Neutrophil (primary cell): ENCODE results near the gene ASCC2.

Experiments
- H3K27ac ChIP-seq: fragments of 200-600 bp; sonication (generic); 2 replicates; pipeline ENCODE4 v1.5.1; 2016; ENCODE audit warnings: mild to moderate bottlenecking, moderate library complexity
- H3K27me3 ChIP-seq: fragments of 200-600 bp; sonication (generic); 2 replicates; pipeline ENCODE4 v1.6.0; 2016; ENCODE audit warnings: mild to moderate bottlenecking
- H3K36me3 ChIP-seq: fragments of 200-600 bp; sonication (generic); 2 replicates; pipeline ENCODE4 v1.5.1; 2017
- H3K4me1 ChIP-seq, 2 experiments: fragments of 200-600 bp in 1 of 2; sonication (generic) in 1 of 2; 1 replicate in 1 of 2; 2 replicates in 1 of 2; pipeline versions ENCODE4 v1.5.1 to v1.6.1; 2013 to 2016; ENCODE audit warnings: low read depth in 1 of 2, low read length in 1 of 2, mild to moderate bottlenecking in 1 of 2, moderate library complexity in 1 of 2; ENCODE audit not compliant: control insufficient read depth in 1 of 2, insufficient read depth in 1 of 2
- H3K4me3 ChIP-seq, 2 experiments: fragments of 200-600 bp in 1 of 2; sonication (generic) in 1 of 2; 1 replicate in 1 of 2; 2 replicates in 1 of 2; pipeline ENCODE4 v1.5.1; 2013 to 2016; ENCODE audit warnings: low read depth in 1 of 2, low read length in 1 of 2, mild to moderate bottlenecking in 1 of 2, moderate library complexity in 1 of 2
- H3K9me3 ChIP-seq: fragments of 200-600 bp; sonication (generic); 2 replicates; pipeline ENCODE4 v1.5.1; 2016
- TF ChIP-seq, protein P1 (sequence below): fragments of 200-600 bp; sonication (generic); IDR thresholded peaks from 2 replicates; pipeline ENCODE4 v1.5.1; 2016; ENCODE audit warnings: antibody characterized with exemption

Gene ASCC2

GRCh38 chr22:29780220-29780619 is 57.9 kb downstream of the ASCC2 start:
- no peak overlapping the region for H3K4me3 ChIP-seq
- TF ChIP-seq, protein P1, sequence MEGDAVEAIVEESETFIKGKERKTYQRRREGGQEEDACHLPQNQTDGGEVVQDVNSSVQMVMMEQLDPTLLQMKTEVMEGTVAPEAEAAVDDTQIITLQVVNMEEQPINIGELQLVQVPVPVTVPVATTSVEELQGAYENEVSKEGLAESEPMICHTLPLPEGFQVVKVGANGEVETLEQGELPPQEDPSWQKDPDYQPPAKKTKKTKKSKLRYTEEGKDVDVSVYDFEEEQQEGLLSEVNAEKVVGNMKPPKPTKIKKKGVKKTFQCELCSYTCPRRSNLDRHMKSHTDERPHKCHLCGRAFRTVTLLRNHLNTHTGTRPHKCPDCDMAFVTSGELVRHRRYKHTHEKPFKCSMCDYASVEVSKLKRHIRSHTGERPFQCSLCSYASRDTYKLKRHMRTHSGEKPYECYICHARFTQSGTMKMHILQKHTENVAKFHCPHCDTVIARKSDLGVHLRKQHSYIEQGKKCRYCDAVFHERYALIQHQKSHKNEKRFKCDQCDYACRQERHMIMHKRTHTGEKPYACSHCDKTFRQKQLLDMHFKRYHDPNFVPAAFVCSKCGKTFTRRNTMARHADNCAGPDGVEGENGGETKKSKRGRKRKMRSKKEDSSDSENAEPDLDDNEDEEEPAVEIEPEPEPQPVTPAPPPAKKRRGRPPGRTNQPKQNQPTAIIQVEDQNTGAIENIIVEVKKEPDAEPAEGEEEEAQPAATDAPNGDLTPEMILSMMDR = no peak
- no peaks in the 10 kb centered on the region for H3K27me3 ChIP-seq
- H3K27ac ChIP-seq = no peak overlapping the region
- H3K9me3 ChIP-seq = no peaks in the 10 kb centered on the region
- H3K4me1 ChIP-seq = no peaks in the 10 kb centered on the region
- no peaks in the 10 kb centered on the region for H3K36me3 ChIP-seq

DNA sequence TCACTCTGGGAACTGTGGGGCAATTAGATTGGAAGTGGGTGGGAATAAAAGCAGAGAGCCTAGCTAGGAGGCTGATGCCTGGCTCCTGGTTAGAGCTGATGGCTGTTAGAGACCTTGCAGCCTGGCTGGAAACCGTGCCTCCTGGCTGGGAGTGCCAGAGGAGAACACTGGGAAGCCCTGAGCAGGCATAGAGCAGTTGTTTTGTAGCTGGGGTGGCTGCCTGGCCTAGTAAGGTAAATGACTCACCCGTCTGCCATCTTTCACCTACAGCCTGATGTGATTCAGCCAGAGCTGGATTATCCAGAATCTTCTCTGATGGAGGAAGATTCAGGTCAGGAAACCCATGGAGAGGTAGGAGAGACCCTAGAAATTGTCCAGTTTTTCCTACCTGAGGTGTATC is 64.8 kb downstream of the ASCC2 start:
- Histone ChIP-seq H3K27ac (no peak overlapping the region), H3K36me3 (peaks cover 18% of the 10 kb centered on the region), H3K27me3 (no peaks in the 10 kb centered on the region), H3K4me1 (peaks cover 6 to 7% of the 10 kb centered on the region in 2 experiments), H3K4me3 (no peak overlapping the region), H3K9me3 (no peaks in the 10 kb centered on the region)
- TF ChIP-seq, protein P1 = no peak

GRCh38 chr22:29772170-29772641 is 65.9 kb downstream of the ASCC2 start:
- Histone ChIP-seq H3K4me3 (no peak overlapping the region), H3K36me3 (peaks cover 18% of the 10 kb centered on the region), H3K9me3 (no peaks in the 10 kb centered on the region), H3K27ac (no peak overlapping the region), H3K4me1 (peaks cover 16% of the 10 kb centered on the region in 2 experiments), H3K27me3 (no peaks in the 10 kb centered on the region)
- TF ChIP-seq, protein P1 = no peak

DNA sequence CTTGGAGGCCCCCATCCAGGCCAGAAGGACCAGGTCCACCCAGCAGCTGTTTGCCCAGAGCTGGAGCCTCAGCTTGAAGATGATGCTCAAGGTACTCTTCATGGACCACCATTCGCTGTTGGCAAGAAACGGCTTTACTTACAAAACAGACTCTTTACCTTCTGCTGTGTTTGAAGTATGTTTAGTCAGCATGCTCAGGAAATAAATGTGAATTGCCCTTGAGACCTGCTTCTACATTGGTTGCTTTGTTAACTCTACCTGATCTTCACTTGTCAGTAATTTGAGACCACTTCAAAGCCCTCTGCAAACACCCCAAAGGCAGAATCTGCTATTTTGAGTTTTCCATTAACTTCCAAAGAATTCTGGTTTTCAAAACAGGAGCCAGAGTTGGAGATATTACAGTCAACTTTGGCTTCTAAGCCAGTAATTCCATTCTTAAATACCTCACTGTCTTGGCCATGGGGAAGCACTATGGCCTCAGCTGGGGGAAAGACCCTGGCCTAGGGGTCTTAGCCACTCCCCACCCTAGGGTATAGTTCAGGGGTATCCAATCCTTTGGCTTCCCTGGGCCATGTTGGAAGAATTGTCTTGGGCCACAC is 68.3 kb downstream of the ASCC2 start:
- TF ChIP-seq, protein P1 = no peak
- no peaks in the 10 kb centered on the region for H3K9me3 ChIP-seq
- H3K27ac ChIP-seq = no peak overlapping the region
- H3K4me3 ChIP-seq = no peak overlapping the region
- peaks cover 18% of the 10 kb centered on the region for H3K36me3 ChIP-seq
- peaks cover 28 to 36% of the 10 kb centered on the region in 2 experiments for H3K4me1 ChIP-seq
- H3K27me3 ChIP-seq = no peaks in the 10 kb centered on the region

GRCh38 chr22:29768052-29768693 is 69.9 kb downstream of the ASCC2 start:
- H3K4me3 ChIP-seq = peak overlapping the region; percentile 94 to 100
- H3K27ac ChIP-seq = peak overlapping the region; percentile 90
- no peaks in the 10 kb centered on the region for H3K9me3 ChIP-seq
- no peaks in the 10 kb centered on the region for H3K27me3 ChIP-seq
- peaks cover 34 to 47% of the 10 kb centered on the region in 2 experiments for H3K4me1 ChIP-seq
- TF ChIP-seq, protein P1 = no peak
- peaks cover 18% of the 10 kb centered on the region for H3K36me3 ChIP-seq
